ENCODE data around the gene DDX52. TPM values are rescaled to one million over a fixed set of nuclear protein-coding genes. Genes with fewer than 3 reads are reported as not detected.

DDX52 gene
- total and polyA plus RNA-seq, 2 of the 13 experiments (the other 11 are each of a cell fraction or from before 2014, with no cell fraction given), result 8.9 to 36.1 TPM

- TF ChIP-seq ZBTB49 (CRISPR knock-in tag; IDR thresholded peaks at IDR 0.05; ENCODE audit: borderline replicate concordance), result no peak
- TF ChIP-seq TRIM22 (IDR thresholded peaks at IDR 0.05), result no peak
- TF ChIP-seq MEF2D (CRISPR knock-in tag; IDR thresholded peaks at IDR 0.05), result no peak
- TF ChIP-seq SP5 (CRISPR knock-in tag; IDR thresholded peaks at IDR 0.05; ENCODE audit: borderline replicate concordance, low read depth), result no peak
- no peak for TF ChIP-seq BCLAF1 (IDR thresholded peaks at IDR 0.05)
- no peak for TF ChIP-seq KLF13 (CRISPR knock-in tag; IDR thresholded peaks at IDR 0.05)
- TF ChIP-seq PLSCR1 (CRISPR knock-in tag; IDR thresholded peaks at IDR 0.05; ENCODE audit: borderline replicate concordance), result no peak
- TF ChIP-seq ZNF749 (CRISPR knock-in tag; IDR thresholded peaks at IDR 0.05; ENCODE audit: borderline replicate concordance), result no peak
- TF ChIP-seq RAD21 (CRISPR knock-in tag; IDR thresholded peaks at IDR 0.05), result peak; percentile 57; the same call in 1 of the 2 replicates
- TF ChIP-seq ZNF569 (CRISPR knock-in tag; IDR thresholded peaks at IDR 0.05; ENCODE audit: borderline replicate concordance), result no peak
- no peak for TF ChIP-seq CENPT (CRISPR knock-in tag; IDR thresholded peaks at IDR 0.05; ENCODE audit: low read depth)
- no peak for TF ChIP-seq KLF9 (CRISPR knock-in tag; IDR thresholded peaks at IDR 0.05; ENCODE audit: low read depth)
- no peak for TF ChIP-seq KDM3A (CRISPR knock-in tag; IDR thresholded peaks at IDR 0.05; ENCODE audit: low read depth)
- no peak for TF ChIP-seq ZNF441 (CRISPR knock-in tag; IDR thresholded peaks at IDR 0.05; ENCODE audit: borderline replicate concordance)
- TF ChIP-seq ZBED4 (CRISPR knock-in tag; IDR thresholded peaks at IDR 0.05; ENCODE audit: borderline replicate concordance), result no peak
- no peak for TF ChIP-seq HOXA5 (CRISPR knock-in tag; IDR thresholded peaks at IDR 0.05)
- TF ChIP-seq ATM (IDR thresholded peaks at IDR 0.05; ENCODE audit: borderline replicate concordance), result no peak
- no peak for TF ChIP-seq MAX (IDR thresholded peaks at IDR 0.05)
Observed at GRCh38 chr17:37570527-37571093, 72.6 kb downstream of the DDX52 start (continued).

Measured in HepG2 (cell line).